ENCODE measurements around the gene PEX13.
A peak's percentile ranks its signal among the peaks of the same experiment; 100 is the strongest.
"Not testable (repeated sequence)": the region's sequence is repeated elsewhere in the genome, so short reads cannot be mapped to it uniquely, and the experiment has no call there.

The PEX13 gene, protein sequence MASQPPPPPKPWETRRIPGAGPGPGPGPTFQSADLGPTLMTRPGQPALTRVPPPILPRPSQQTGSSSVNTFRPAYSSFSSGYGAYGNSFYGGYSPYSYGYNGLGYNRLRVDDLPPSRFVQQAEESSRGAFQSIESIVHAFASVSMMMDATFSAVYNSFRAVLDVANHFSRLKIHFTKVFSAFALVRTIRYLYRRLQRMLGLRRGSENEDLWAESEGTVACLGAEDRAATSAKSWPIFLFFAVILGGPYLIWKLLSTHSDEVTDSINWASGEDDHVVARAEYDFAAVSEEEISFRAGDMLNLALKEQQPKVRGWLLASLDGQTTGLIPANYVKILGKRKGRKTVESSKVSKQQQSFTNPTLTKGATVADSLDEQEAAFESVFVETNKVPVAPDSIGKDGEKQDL

DNA sequence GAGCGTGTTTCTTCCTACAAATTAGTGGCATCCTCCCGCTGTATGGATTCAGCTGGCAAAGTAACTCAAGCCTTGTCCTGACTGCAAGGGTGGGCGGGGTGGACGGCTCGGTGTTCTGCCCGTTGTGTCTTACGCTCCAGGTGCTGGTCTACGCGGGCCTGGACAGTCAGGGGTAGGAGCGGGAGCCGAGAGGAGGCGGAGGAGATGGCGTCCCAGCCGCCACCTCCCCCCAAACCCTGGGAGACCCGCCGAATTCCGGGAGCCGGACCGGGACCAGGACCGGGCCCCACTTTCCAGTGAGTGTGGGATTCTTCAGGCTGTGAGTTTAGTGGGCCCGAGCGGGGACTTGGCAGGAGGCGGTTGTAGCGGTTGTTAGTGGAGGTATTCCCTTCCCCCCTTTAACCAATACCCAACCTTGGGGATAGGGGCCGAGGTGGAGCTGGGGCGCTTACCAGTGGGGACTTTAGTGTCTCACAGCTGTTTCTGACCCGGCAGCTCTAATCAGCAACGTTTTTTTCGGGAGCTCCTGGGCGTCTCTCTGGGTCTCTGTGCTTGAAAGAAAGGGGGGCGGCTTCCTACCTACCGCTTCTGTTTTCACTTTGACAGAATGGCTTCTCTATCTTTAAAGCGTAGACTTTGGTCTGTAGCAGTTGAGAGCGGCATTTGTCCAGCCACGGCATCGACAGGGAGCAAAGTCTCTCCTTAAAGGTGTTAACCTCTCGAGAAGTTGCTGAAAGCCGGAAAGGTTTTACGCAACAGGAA lies at the start of gene PEX13, which contains the start of gene PUS10:
Gene PEX13 (plus strand): TSS at position 165 of the 762 bp plus-strand sequence. CDS start 40 bp downstream, at position 205.
Gene PUS10 (minus strand): TSS at position 700 of the 762 bp plus-strand sequence. CDS start 6,365 bp downstream, outside the sequence.
- peak; percentile 59 for DNase-seq

DNA sequence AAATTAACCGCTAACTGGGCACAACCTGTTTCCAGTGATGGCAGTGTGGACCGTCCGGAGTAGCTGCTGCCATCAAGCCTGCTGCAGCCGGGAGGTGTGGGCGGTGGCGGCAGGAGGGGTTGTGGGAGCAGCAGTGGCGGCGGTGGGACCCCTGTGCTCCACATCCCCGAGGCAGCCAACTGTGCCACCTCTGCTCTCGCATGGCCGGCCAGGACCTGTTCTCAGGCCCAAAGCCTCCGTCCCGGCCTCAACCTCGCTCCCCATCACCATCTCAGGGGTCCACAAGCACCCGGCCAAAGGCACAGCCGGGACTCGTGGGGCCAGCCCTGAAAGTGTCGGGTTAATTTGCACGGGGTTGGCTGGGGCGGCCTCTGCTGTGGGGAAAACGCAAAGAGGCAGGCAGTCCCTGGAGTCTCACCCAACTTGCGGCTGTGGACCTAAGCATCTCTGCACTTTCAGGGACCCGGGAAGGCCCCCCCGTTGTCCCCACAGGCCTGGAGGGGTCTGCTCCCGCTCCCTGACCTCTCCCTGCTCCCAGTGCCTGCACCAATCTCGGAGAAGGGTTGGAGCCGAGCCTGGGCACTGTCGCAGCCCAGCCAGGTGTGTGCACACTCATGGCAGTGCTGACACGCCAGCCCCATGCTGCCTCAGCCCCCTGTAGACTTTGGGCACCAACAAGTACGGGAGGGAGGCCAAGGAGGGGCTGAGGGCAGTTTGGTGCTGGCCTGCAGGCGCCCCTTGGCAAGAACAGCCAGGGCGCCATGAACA lies 44.4 kb upstream of the PEX13 start:
- DNase-seq = no peak

DNA sequence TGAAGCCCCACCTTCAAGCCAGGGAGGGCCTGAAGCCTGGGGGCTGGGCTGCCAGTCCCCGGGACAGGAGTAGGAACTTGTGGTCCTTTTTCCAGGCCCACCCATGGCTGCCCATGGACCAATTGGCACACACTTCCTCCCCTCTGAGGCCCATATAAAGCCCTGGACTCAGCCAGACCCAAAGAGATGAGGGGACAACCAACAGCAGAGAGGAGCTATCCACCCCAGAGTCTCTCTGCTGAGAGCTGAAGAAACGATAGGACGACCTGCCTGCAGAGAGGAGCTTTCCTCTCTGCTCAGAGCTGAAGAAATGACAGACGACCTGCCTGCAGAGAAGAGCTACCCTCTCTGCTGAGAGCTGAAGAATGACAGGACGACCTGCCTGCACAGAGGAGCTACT lies 43.8 kb upstream of the PEX13 start:
- no peak for DNase-seq

DNA sequence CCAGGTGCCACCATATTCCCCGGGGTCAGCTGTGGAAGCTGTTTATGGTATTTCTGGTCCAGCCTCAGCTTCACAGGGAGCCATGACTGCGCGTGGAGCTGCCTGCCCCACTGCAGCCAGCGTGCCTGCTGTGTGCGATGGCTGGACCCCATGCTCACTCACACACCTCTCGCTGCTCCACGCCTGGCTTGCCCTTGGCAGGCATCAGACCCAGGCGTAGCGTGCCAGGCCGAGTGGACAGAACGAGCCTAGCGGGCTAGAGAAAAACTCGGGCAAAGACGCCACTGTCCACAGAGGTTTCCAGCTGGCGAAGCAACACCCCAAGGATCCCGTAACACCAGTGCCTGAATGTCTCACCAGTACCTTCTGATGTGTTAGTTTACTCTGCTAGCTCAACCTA lies 42.9 kb upstream of the PEX13 start:
- no peak for DNase-seq

DNA sequence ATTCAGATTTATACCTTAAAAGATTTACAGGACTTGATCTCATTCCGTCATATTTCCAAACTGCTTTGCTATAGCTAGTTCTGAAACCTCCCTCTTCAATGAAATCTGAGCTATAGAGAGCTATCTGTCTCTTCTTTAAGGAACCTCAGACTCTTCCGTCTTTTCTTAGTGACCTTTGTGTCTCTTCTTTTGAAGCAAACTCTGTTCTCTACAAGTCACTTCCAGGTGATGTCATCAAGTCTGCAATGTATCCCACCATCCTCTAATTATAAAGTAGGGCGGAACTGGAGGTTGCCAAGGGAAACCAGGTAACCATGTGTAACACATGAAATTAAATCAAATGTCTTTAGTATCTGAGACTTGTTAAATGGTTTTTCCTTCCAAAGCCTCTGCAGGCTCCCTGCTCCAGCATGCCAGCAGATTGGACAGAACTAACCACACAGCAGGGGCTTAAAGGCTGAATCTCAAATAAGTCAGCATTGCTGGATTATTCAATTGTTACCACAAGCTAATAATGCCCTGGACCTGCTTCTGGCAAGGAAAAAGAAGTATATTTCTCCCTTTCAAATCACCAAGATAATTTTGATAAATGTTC lies 41.2 kb upstream of the PEX13 start:
- DNase-seq = no peak

DNA sequence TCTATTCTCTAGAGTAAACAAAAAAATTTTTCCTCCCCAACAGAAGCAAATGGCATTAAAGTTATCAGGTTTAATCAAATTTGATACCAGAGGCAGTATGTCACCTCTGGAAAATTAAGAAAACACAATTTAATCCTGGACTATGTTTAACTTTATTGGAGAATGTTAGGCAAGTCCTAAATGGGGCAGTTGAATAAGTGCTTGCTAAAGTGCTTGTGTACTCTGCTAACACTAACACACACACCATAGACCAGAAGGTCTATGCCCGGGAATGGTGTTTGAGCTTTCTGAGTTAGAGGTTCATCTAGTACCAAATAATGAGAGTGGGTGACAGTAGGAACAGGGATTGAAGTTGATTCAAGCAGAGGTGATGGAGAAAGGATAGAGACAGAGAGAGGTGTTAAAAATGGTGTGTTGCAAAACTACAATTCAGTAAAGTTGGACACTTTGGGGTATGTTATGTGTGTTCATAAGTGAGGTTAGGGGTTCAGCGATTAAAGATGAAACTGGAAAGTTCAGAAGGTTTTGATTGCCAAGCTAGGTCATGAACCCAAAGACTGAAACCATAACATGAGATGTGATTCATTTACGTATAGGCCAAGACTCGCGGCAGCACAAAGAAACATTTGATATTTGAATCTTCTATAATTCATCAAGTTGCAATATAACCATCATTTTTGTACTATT lies 40.5 kb upstream of the PEX13 start:
- no peak for DNase-seq

DNA sequence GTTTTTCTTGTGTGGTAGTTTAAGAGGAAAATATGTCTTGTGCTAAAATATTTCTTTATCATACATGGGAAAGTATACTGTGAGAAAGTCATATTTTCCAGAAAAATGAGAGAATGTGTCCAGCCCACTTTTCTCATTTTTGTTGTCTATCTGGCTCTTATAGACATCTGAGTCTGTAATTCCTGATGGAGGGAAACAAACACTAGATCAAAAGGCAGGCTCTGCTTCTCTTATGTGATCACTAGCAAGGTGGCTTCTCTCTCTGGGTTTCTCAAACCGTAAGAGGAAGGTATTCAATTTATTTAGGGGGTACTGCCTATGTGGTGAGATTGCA lies 40.0 kb upstream of the PEX13 start:
- no peak for DNase-seq

DNA sequence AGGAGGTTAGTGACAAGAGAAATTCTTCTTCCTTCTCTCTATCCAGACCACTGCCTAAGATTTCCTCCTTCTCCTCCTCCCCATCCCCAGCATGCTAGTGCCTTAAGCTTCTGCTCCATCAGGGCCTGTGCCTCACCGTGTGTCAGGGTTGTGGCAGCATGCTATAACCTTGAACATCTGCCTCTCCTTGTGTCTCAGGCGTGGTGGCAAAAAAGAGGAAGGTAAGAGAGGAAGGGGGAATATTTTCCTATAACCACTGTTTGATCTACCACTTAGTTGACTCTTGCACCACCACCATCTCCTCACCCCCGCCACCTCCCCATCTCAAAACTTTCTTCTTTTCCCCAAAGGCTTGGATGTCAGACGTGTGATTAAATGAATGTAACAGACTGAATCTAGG lies 38.3 kb upstream of the PEX13 start:
- no peak for DNase-seq

DNA sequence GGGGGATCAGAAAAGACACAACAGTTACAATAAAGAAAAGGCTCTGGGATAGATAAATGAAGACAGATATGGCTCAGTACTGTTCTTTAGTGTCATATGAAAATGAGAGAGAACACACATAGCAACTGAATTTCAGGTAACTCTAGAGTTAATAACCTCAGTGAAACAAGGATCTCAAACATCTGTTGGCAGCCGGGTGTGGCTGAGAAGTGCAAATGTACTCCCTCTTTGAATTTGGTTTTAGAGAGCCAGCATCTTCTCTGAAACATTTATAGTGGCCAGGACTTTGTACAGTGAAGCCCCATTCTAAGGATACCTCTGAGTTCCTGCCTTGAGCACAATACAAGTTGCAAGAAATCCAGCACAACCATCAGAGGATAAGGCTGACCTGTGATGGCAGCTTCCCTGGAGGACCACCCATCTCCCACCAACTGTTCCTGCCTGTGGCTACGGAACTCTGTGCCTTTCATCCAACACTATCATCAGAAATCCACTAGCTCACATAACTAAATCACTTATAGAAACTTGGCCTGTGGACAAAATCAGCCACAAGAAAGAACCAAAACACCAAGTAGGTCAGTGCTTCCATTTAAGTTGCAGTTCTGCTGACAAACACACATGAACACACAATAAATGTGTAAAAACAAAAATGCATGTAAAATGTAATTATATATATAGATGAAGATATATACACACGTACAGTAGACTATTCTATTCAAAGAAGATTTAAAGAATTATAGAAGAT lies 37.3 kb upstream of the PEX13 start:
- DNase-seq = no peak

DNA sequence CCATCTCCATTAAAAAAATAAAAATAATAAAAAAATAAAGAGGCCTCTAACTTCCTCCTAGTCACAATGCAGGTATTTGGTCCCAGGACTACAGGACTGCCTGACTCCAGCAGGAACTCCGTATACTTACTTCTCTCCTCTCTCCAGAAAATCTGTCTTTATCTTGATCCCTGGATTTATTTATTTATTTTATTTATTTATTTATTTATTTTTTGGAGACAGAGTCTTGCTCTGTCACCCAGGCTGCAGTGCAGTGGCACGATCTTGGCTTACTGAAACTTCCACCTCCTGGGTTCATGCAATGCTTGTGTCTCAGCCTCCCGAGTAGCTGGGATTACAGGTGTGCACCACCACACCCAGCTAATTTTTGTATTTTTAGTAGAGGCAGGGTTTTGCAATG lies 35.5 kb upstream of the PEX13 start:
- DNase-seq = not testable (repeated sequence)

DNA sequence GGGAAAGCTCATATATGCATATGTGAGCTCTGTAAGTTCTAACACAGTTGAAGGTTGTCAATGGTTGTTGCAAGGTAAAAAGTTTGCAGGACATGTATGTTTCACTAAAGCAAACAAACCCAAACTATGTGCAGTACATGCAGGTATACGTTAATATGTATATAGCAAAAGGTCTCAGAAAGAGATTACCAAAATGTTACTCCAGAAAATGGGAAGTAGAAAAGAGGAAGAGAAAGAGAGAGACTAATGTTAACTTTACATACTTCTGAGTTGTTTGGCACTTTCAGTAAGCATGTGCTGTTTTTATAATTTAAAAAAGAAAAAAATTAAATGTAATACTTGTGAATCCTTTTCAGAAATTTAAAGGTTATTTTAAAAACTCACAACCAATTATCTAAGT lies 32.8 kb upstream of the PEX13 start:
- no peak for DNase-seq

DNA sequence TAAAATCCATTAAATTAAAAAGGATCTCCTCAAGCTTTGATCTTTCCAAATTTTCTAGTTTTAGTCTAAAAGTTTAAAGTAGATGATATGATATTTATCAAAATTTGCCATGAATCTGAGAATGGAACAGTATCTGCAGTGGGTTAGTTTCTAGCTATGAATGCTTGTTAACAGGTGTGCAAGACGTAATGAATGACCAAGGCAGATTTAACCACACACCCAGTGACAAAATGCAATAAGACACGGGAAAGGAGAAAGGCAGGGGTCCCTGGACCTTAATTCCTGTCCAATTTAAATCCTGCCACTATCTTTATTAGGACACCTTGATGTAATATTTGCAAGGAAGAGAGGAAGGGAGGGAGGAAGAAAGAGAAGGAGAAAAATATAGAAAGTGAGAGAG lies 30.5 kb upstream of the PEX13 start:
- DNase-seq = no peak

DNA sequence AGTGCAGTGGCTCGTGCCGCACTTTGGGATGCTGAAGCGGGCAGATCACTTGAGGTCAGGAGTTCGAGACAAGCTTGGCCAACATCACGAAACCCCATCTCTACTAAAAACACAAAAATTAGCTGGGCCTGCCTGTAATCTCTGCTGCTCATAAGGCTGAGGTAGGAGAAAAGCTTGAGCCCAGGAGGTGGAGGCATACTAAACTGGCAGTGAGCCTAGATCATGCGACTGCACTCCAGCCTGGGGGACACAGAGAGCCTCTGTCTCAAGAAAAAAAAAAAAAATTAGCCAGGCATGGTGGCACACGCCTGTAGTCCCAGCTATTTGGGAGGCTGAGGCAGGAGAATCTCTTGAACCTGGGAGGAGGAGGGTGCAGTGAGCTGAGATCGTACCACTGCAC lies 29.9 kb upstream of the PEX13 start:
- DNase-seq = not testable (repeated sequence)

DNA sequence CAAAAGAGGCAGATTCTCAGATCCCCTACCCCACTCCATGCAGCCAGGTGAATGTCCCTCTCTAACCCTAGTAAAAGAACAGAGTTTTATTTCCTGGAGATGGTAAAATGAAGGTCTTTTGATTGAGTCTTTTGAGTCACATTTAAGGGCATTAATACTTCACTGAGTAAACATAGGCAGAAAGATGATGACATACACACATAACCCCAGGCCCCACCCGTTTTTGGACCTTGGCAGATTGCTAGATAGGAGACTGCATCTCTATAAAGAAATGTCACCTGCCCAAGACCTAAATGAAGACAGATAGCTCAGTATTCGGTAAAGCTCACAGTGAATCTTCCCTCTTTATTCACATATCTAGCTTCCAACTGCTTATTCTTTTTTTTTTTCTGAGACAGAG lies 28.3 kb upstream of the PEX13 start:
- no peak for DNase-seq

DNA sequence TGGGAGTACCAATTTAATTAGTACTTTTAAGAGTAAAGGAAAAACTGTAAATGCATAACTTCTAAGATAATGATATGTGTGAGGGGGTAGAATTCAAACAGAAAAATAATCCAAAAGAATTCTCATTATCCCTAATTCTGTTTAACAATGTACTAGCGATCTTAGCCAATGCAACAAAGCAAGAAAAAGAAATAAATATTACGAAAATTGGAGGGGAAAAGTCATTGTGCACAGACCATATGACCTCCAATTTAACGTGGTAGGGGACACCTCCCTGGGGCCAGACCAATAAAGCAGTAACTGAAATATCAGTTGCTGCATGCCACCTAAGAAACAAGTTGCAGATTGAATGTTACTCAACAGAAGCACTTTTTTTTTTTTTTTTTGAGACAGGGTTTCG lies 25.9 kb upstream of the PEX13 start:
- no peak for DNase-seq

DNA sequence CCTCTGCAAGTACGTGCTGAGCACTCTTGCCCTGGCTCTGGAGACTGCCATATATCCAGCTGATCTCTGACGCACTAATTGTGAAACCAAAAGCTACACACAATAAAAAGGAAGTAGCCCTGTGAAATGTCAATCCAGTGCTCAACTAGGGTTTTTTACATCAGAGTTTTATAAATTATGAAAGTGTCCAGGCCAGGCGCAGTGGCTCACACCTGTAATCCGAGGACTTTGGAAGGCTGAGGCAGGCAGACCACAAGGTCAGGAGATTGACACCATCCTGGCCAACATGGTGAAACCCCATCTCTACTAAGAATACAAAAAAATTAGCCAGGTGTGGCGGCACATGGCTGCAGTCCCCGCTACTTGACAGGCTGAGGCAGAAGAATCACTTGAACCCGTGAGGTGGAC lies 24.5 kb upstream of the PEX13 start:
- DNase-seq = no peak

DNA sequence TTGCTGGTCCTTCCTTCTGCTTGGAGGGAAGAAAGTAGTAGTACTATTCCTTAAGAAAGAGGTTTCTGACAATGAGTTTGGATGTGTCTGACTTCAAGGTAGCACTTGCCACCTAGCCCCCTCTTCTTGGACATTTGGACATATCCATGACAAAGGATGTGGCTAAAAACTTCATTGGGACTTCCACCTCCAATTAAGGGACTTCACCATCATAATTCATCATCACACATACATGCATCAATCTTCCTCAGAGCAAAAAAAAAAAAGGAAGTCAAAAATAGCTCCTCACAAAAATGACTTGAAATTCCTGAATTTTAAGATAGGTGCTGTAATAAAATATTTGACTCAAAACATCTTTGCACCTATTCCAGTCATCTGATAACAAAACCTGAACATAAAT lies 23.4 kb upstream of the PEX13 start:
- DNase-seq = no peak

DNA sequence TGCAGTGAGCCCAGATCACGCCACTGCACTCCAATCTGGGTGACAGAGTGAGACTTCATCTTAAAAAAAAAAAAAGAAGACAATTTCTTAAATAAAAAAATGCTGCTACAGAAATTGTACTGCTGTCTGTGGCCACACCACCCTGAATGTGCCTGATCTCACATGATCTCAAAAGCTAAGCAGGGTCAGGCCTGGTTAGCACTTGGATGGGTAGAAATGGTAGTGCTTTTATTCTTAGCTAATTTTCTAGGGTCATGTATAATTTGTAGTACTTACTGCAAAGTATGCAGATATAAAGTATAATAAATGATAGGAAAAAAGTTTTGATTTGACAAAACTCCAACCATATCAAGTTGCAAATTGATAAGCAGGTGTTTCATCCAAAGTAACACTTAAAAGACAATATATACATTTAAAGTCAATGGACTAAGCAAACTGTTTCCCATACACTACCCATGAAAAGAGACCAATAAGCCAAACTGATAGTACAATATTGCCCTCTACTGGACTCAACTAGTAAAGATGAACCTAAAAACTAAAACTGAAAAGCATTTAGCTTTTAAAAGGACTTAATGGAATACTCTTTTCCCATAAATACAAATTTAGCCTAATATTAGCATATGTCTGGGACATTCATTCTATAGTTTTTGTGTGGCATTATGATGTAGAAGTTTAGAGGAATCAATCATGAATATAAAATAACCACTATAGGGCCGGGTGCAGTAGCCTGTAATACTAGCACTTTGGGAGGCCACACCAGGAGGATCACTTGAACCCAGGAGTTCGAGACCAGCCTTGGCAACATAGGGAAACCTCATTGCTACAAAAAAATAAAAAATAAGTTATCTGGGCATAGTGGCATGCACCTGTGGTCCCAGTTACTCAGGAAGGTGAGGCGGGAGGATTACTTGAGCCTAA lies 18.6 kb upstream of the PEX13 start:
- no peak for DNase-seq

DNA sequence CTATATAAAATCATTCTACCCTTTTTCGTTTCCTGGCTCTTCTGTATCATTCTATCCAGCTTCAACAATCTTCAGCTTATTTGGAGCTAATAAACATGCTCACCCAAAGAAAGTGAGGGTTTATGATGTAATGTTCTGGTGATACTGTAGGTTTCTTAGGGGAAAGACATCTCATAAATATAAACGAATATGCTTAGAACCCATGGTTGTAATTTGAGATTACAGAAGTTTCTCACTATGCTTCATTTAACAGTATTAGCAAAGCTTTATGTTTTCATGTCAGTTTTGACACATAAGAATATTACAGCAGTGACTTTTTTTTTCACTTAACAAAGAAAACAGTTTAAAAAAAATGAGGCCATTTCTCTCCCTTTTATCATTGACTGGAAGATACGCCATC lies 11.8 kb upstream of the PEX13 start:
- DNase-seq = no peak

DNA sequence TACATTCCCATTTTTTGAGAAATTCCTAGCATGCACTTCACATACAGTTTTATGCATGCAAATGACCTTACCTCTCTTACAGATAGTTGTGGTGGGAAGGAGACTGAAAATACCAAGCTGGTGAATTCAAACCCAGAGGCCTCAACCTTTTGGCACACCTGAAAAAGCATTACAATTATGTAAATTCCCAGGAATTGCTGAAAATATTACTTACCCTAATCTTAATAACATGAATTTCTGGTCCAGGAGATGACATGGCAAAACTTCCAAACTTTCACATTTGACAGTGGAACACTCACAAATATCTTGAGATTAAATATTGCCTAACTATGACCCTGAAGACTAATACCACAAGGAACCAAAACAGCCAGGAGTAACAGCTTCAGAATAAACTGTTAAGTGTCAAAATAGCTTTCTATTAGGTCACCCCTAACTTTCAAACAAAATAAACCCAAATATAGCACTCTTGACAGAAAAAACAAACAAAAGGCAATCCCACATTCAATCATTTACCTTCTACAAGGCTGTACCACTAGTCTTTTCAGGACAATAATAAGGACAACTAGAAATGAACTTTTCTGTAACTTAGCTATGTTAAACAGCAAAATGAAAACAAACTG lies 10.9 kb upstream of the PEX13 start:
- DNase-seq = no peak

All from activated effector memory CD4-positive, alpha-beta T cell treated with Interleukin-2 at 50 U/mL for 16 hours (primary cell).